Measurements from ENCODE around the gene SHC2.

- no peak for TF ChIP-seq CTCF (conservative IDR thresholded peaks at IDR 0.05; ENCODE audit: low read depth, low read length)
- TF ChIP-seq EZH2 (IDR thresholded peaks at IDR 0.05; ENCODE audit: low read length, unreplicated experiment), result no peak
- TF ChIP-seq EZH2phosphoT487 (IDR thresholded peaks at IDR 0.05; ENCODE audit: borderline replicate concordance, low read length), result no peak
Measured at GRCh38 chr19:474126-475078, 13.6 kb upstream of the SHC2 start.

All from PC-3 (cell line).